BLaER1 treated with 17β-estradiol and CSF1 and Interleukin-3, amounts not matched to agents 10 nM and 100 nM (cell line): Measurements from ENCODE around the gene PTPRH.

Experiments used
- H3K27ac ChIP-seq, 11 experiments: shearing (Covaris generic); formaldehyde crosslinking; 2 replicates each; pipeline ENCODE4 v1.8.1; 2022
- H3K27me3 ChIP-seq, 11 experiments: shearing (Covaris generic); formaldehyde crosslinking; 2 replicates each; pipeline ENCODE4 v1.8.1; 2022
- H3K36me3 ChIP-seq, 11 experiments: shearing (Covaris generic); formaldehyde crosslinking; 2 replicates each; pipeline ENCODE4 v1.8.1; 2022
- H3K4me1 ChIP-seq, 10 experiments: shearing (Covaris generic); formaldehyde crosslinking; 2 replicates each; pipeline ENCODE4 v1.8.1; 2022
- H3K4me2 ChIP-seq, 11 experiments: shearing (Covaris generic); formaldehyde crosslinking; 2 replicates each; pipeline ENCODE4 v1.8.1; 2022
- H3K4me3 ChIP-seq, 10 experiments: shearing (Covaris generic); formaldehyde crosslinking; 2 replicates each; pipeline ENCODE4 v1.8.1; 2022
- H3K9ac ChIP-seq, 11 experiments: shearing (Covaris generic); formaldehyde crosslinking; 2 replicates each; pipeline ENCODE4 v1.8.1; 2022
- H3K9me3 ChIP-seq, 11 experiments: shearing (Covaris generic); formaldehyde crosslinking; replicated peaks in 1 of 11; 2 replicates each; pipeline ENCODE4 v1.8.1; 2022
- H4K20me1 ChIP-seq, 11 experiments: shearing (Covaris generic); formaldehyde crosslinking; 2 replicates each; pipeline ENCODE4 v1.8.1; 2022
- Cebpa-rat ChIP-seq, 11 experiments: shearing (Covaris generic); IDR thresholded peaks; 2 replicates each; pipeline ENCODE4 v1.8.1; 2022

PTPRH gene

GRCh38 chr19:55224038-55224665, 14.9 kb upstream of the PTPRH start:
- H3K27me3 ChIP-seq, result no peaks in the 10 kb centered on the region
- peaks cover 37 to 72% (median 55%) of the 10 kb centered on the region in 11 experiments for H3K36me3 ChIP-seq
- no peaks in the 10 kb centered on the region for H3K4me1 ChIP-seq
- no peak for TF ChIP-seq Cebpa-rat (IDR thresholded peaks at IDR 0.05)
- no peak overlapping the region for H3K9ac ChIP-seq
- peaks cover 38 to 92% (median 82%) of the 10 kb centered on the region in 11 experiments; a peak in 21 of 22 replicates for H4K20me1 ChIP-seq
- peaks cover 0 to 10% (median 3%) of the 10 kb centered on the region in 11 experiments; a peak in 4 of 22 replicates for H3K9me3 ChIP-seq
- H3K4me2 ChIP-seq, result no peak overlapping the region
- no peak overlapping the region for H3K27ac ChIP-seq
- H3K4me3 ChIP-seq, result no peak overlapping the region

DNA sequence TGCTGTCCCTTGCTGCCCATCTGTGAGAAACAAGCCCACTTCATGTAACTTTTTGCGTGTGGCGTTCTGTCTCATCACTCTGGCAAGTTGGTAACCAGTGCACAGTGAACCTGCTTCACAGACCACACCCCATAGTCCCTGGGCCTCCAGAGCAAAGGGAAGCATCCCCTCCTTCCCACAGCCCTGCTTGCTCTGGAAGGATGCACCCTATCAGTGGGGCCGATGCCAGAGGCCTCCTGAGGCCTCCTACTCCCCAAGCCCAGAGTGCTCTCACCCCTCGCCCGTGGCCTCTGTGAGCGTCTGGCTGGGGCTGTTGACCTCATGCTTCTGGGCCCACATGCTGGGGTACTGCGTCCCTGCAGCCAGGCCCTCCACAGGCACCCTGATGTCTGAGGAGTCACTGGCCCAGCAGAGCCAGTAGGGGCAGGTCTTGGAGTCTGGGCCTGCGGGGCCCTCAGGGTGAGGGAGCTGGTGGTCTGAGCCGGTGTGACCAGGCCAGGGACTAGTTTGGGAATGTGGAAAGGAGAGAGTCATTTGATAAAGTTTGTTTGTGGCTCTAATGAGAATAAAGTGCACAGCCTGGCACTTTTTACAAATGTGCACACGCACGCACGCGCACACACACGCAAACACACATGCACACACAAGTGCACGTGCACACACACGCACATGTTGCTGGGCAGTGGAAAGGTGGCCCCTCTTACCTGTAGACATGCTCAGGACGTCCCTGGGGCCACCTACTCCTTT, 14.2 kb upstream of the PTPRH start:
- Histone ChIP-seq H3K9ac (no peak overlapping the region), H4K20me1 (peaks cover 32 to 89% (median 75%) of the 10 kb centered on the region in 11 experiments; a peak in 21 of 22 replicates), H3K4me2 (no peak overlapping the region), H3K4me1 (no peaks in the 10 kb centered on the region), H3K27me3 (no peaks in the 10 kb centered on the region), H3K36me3 (peaks cover 31 to 66% (median 48%) of the 10 kb centered on the region in 11 experiments), H3K9me3 (peaks cover 0 to 10% (median 3%) of the 10 kb centered on the region in 11 experiments; a peak in 4 of 22 replicates), H3K4me3 (no peak overlapping the region), H3K27ac (no peak overlapping the region)
- TF ChIP-seq Cebpa-rat (IDR thresholded peaks at IDR 0.05), result no peak

GRCh38 chr19:55220525-55220924, 11.2 kb upstream of the PTPRH start:
- peaks cover 4 to 74% (median 52%) of the 10 kb centered on the region in 11 experiments; a peak in 21 of 22 replicates for H4K20me1 ChIP-seq
- no peak for TF ChIP-seq Cebpa-rat (IDR thresholded peaks at IDR 0.05)
- H3K4me3 ChIP-seq, result no peak overlapping the region
- no peaks in the 10 kb centered on the region for H3K27me3 ChIP-seq
- no peak overlapping the region for H3K9ac ChIP-seq
- H3K4me1 ChIP-seq, result peaks cover 14 to 23% (median 20%) of the 10 kb centered on the region in 10 experiments
- no peak overlapping the region for H3K27ac ChIP-seq
- no peak overlapping the region for H3K4me2 ChIP-seq
- peaks cover 4 to 36% (median 19%) of the 10 kb centered on the region in 11 experiments; a peak in 16 of 22 replicates for H3K36me3 ChIP-seq
- H3K9me3 ChIP-seq, result peaks cover 0 to 10% (median 3%) of the 10 kb centered on the region in 11 experiments; a peak in 4 of 22 replicates

GRCh38 chr19:55216461-55217198, 7.3 kb upstream of the PTPRH start:
- peak overlapping the region in 10 of 11 experiments; percentile 43 to 75 (median 62); a peak in 18 of 22 replicates for H3K9ac ChIP-seq
- peak overlapping the region; percentile 11 to 88 (median 73); a peak in 19 of 22 replicates for H3K27ac ChIP-seq
- peaks cover 0 to 43% (median 26%) of the 10 kb centered on the region in 11 experiments; a peak in 16 of 22 replicates for H4K20me1 ChIP-seq
- H3K9me3 ChIP-seq, result peaks cover 20 to 40% (median 25%) of the 10 kb centered on the region in 11 experiments
- TF ChIP-seq Cebpa-rat (IDR thresholded peaks at IDR 0.05), result no peak
- H3K36me3 ChIP-seq, result peaks cover 0 to 12% (median 0%) of the 10 kb centered on the region in 11 experiments; a peak in 4 of 22 replicates
- no peaks in the 10 kb centered on the region; a peak in 1 of 22 replicates for H3K27me3 ChIP-seq
- H3K4me3 ChIP-seq, result peak overlapping the region; percentile 11 to 66 (median 51); a peak in 16 of 20 replicates
- H3K4me1 ChIP-seq, result peaks cover 14 to 24% (median 20%) of the 10 kb centered on the region in 10 experiments
- peak overlapping the region; percentile 69 to 97 (median 93) for H3K4me2 ChIP-seq

GRCh38 chr19:55213547-55213946, 4.2 kb upstream of the PTPRH start:
- peaks cover 19 to 30% (median 24%) of the 10 kb centered on the region in 11 experiments for H3K9me3 ChIP-seq
- TF ChIP-seq Cebpa-rat (IDR thresholded peaks at IDR 0.05), result no peak
- no peak overlapping the region for H3K27ac ChIP-seq
- no peak overlapping the region for H3K4me3 ChIP-seq
- no peaks in the 10 kb centered on the region; a peak in 1 of 22 replicates for H3K27me3 ChIP-seq
- H3K4me2 ChIP-seq, result no peak overlapping the region
- H3K36me3 ChIP-seq, result no peaks in the 10 kb centered on the region
- peaks cover 0 to 17% (median 9%) of the 10 kb centered on the region in 11 experiments; a peak in 8 of 22 replicates for H4K20me1 ChIP-seq
- H3K4me1 ChIP-seq, result peaks cover 14 to 37% (median 24%) of the 10 kb centered on the region in 10 experiments
- no peak overlapping the region for H3K9ac ChIP-seq

GRCh38 chr19:55212447-55212846, 3.1 kb upstream of the PTPRH start:
- Histone ChIP-seq H3K4me3 (no peak overlapping the region), H3K9ac (no peak overlapping the region), H3K36me3 (no peaks in the 10 kb centered on the region), H3K4me2 (no peak overlapping the region), H3K4me1 (peaks cover 13 to 34% (median 21%) of the 10 kb centered on the region in 10 experiments), H4K20me1 (peaks cover 0 to 12% (median 5%) of the 10 kb centered on the region in 11 experiments; a peak in 7 of 22 replicates), H3K27ac (no peak overlapping the region), H3K9me3 (peaks cover 19 to 30% (median 24%) of the 10 kb centered on the region in 11 experiments), H3K27me3 (no peaks in the 10 kb centered on the region; a peak in 1 of 22 replicates)
- TF ChIP-seq Cebpa-rat (IDR thresholded peaks at IDR 0.05), result no peak

DNA sequence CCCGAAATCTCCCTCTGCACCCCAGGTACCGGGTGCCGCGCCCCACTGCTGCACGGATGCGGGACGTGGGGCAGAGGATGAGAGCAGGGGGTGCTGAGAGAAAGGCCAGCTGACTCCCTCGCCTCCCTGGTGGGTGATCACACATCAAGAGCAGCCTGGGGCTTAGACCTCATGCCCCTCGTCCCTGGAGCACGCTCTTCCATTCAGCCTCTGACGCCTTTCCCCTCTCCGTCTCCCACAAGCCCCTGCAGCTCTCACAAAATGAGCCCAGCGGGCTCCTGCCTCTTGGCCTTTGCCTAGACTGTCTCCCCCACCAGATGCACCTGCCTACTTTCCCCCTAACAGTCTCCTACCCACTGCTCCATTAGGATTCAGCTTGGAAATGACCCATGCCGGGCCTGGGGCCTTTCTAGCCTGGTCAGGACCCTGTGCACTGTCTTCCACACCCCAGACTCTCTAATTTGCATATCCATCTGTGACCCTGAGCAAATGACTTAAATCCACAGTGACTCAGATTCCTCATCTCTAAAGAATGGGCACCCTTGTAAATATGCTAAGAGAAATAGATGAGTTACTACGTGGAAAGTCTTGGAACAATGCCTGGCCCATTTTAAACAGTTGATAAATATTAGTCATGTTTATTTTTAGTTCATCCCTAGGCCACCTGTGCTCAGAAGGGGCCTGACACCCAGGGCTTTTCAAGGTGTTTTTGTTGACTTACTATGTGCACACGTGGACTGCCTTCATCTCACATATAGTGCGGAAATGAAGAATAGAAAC, 582 bp upstream of the PTPRH start:
- Histone ChIP-seq H3K27ac (no peak overlapping the region), H3K36me3 (no peaks in the 10 kb centered on the region), H3K9ac (no peak overlapping the region), H3K9me3 (peaks cover 19 to 30% (median 24%) of the 10 kb centered on the region in 11 experiments), H3K27me3 (no peaks in the 10 kb centered on the region; a peak in 1 of 22 replicates), H4K20me1 (no peaks in the 10 kb centered on the region), H3K4me2 (peak overlapping the region in 5 of 11 experiments; percentile 14 to 68 (median 52); a peak in 5 of 22 replicates), H3K4me1 (peaks cover 6 to 29% (median 14%) of the 10 kb centered on the region in 10 experiments; a peak in 19 of 20 replicates), H3K4me3 (no peak overlapping the region)
- no peak for TF ChIP-seq Cebpa-rat (IDR thresholded peaks at IDR 0.05)
